ENCODE measurements around the gene CELSR3. TPM values are rescaled to one million over a fixed set of nuclear protein-coding genes. Genes with fewer than 3 reads are reported as not detected.

Gene CELSR3
- total and polyA plus RNA-seq, 4 donors = 0.16 to 0.37 (median 0.26) TPM

GRCh38 chr3:48707157-48707556, 44.5 kb upstream of the CELSR3 start:
- no peak for TF ChIP-seq CTCF (IDR thresholded peaks at IDR 0.05; ENCODE audit: low read depth, low read length, missing input control)
- no peak for TF ChIP-seq SP1 (IDR thresholded peaks at IDR 0.05)
- no peak for TF ChIP-seq GABPA (IDR thresholded peaks at IDR 0.05 in 1 of 2, conservative IDR thresholded peaks at IDR 0.05 in 1 of 2)
- no peak for TF ChIP-seq FOXA1 (IDR thresholded peaks at IDR 0.05)
- no peak for TF ChIP-seq HNF4A (conservative IDR thresholded peaks at IDR 0.05)
- TF ChIP-seq EGR1 (IDR thresholded peaks at IDR 0.05; ENCODE audit: low read depth in 2 of 2) = no peak
- no peak for TF ChIP-seq YY1 (IDR thresholded peaks at IDR 0.05)
- peaks cover 1 to 23% (median 9%) of the 10 kb centered on the region in 4 donors for H3K36me3 ChIP-seq (ENCODE audit: control insufficient read depth in 4 of 4, insufficient read depth in 3 of 4, low read depth in 1 of 4, low read length in 3 of 4)
- WGBS = 91% methylated on average over 5 of the region's 5 CpGs
- no peak overlapping the region for H3K9ac ChIP-seq (ENCODE audit: low read depth in 1 of 2, low read length in 2 of 2)
- H3K9me3 ChIP-seq (ENCODE audit: control insufficient read depth in 4 of 4, low read length in 3 of 4) = no peaks in the 10 kb centered on the region
- no peak overlapping the region for H3K27ac ChIP-seq (ENCODE audit: low read depth in 1 of 2, low read length in 2 of 2)
- no peak for DNase-seq (ENCODE audit: low spot score)
- H3K27me3 ChIP-seq (ENCODE audit: control insufficient read depth in 4 of 4, insufficient read depth in 4 of 4, low read length in 3 of 4) = no peaks in the 10 kb centered on the region
- H3K4me3 ChIP-seq (ENCODE audit: low read depth in 1 of 3, low read length in 3 of 3) = no peak overlapping the region
- peaks cover 0 to 8% (median 0%) of the 10 kb centered on the region in 4 donors for H3K4me1 ChIP-seq (ENCODE audit: control insufficient read depth in 4 of 4, insufficient read depth in 4 of 4, low read length in 3 of 4)

GRCh38 chr3:48702320-48702920, 39.7 kb upstream of the CELSR3 start:
- no peaks in the 10 kb centered on the region for H3K27me3 ChIP-seq (ENCODE audit: control insufficient read depth in 4 of 4, insufficient read depth in 4 of 4, low read length in 3 of 4)
- H3K4me3 ChIP-seq (ENCODE audit: low read depth in 1 of 3, low read length in 3 of 3) = no peak overlapping the region
- DNase-seq (ENCODE audit: low spot score) = no peak
- no peaks in the 10 kb centered on the region for H3K9me3 ChIP-seq (ENCODE audit: control insufficient read depth in 4 of 4, low read length in 3 of 4)
- peaks cover 4 to 14% (median 8%) of the 10 kb centered on the region in 4 donors for H3K36me3 ChIP-seq (ENCODE audit: control insufficient read depth in 4 of 4, insufficient read depth in 3 of 4, low read depth in 1 of 4, low read length in 3 of 4)
- H3K27ac ChIP-seq (ENCODE audit: low read depth in 1 of 2, low read length in 2 of 2) = no peak overlapping the region
- TF ChIP-seq REST (IDR thresholded peaks at IDR 0.05) (no peak), MAX (IDR thresholded peaks at IDR 0.05) (no peak), ZBTB33 (IDR thresholded peaks at IDR 0.05) (no peak), EGR1 (IDR thresholded peaks at IDR 0.05; ENCODE audit: low read depth in 2 of 2) (no peak), JUND (IDR thresholded peaks at IDR 0.05) (no peak), TAF1 (conservative IDR thresholded peaks at IDR 0.05) (no peak), FOXA2 (IDR thresholded peaks at IDR 0.05) (no peak), RAD21 (IDR thresholded peaks at IDR 0.05) (no peak), ATF3 (IDR thresholded peaks at IDR 0.05) (no peak), YY1 (IDR thresholded peaks at IDR 0.05) (no peak), HNF4G (IDR thresholded peaks at IDR 0.05) (no peak), RXRA (IDR thresholded peaks at IDR 0.05) (no peak), CTCF (IDR thresholded peaks at IDR 0.05; ENCODE audit: low read depth, low read length, missing input control) (no peak), HNF4A (conservative IDR thresholded peaks at IDR 0.05) (no peak)
- H3K4me1 ChIP-seq (ENCODE audit: control insufficient read depth in 4 of 4, insufficient read depth in 4 of 4, low read length in 3 of 4) = no peaks in the 10 kb centered on the region
- H3K9ac ChIP-seq (ENCODE audit: low read depth in 1 of 2, low read length in 2 of 2) = no peak overlapping the region
- 92% methylated on average over 6 of the region's 6 CpGs for WGBS
